Ascending aorta (tissue), 2 donors: ENCODE measurements around the gene TBL1XR1. TPM values are rescaled to one million over a fixed set of nuclear protein-coding genes. Genes with fewer than 3 reads are reported as not detected.
A peak's percentile ranks its signal among the peaks of the same experiment; 100 is the strongest.

Source experiments
- DNase-seq, 2 donors: peaks; one replicate each; pipeline ENCODE4 v3.0.0-alpha.2; 2019; ENCODE audit warnings: low spot score in 2 of 2
- H3K27ac ChIP-seq, 2 donors: fragments of 200-600 bp; sonication (generic); one replicate each; pipeline ENCODE4 v1.5.1; 2016 to 2017; ENCODE audit warnings: mild to moderate bottlenecking in 1 of 2
- H3K27me3 ChIP-seq: fragments of 200-600 bp; sonication (generic); one replicate; pipeline ENCODE4 v1.5.1; 2017
- H3K36me3 ChIP-seq, 2 donors: fragments of 200-600 bp; sonication (generic); one replicate each; pipeline ENCODE4 v1.5.1; 2016
- H3K4me1 ChIP-seq, 2 donors: fragments of 200-600 bp; sonication (generic); one replicate each; pipeline ENCODE4 v1.5.1; 2016 to 2017; ENCODE audit warnings: mild to moderate bottlenecking in 1 of 2
- H3K4me3 ChIP-seq, 2 donors: fragments of 200-600 bp; sonication (generic); one replicate each; pipeline ENCODE4 v1.5.1; 2016 to 2017; ENCODE audit warnings: mild to moderate bottlenecking in 1 of 2
- H3K9me3 ChIP-seq, 2 donors: fragments of 200-600 bp; sonication (generic); one replicate each; pipeline ENCODE4 v1.5.1; 2016
- intact Hi-C: fragments of 100-400 bp; cut with DNase I; formaldehyde crosslinking; loops from one replicate; pipeline ENCODE4 v1.15.1; 2023
- total RNA-seq: library from RNA; depleted of rRNA; stranded (reverse); fragments of >200 nt; gene quantifications from one replicate; pipeline ENCODE4 v1.1.0, GENCODE V29; 2016
- TF ChIP-seq, protein P1 (sequence below), 3 experiments: fragments of 200-600 bp in 2 of 3; fragments of 450-650 bp in 1 of 3; sonication (generic) in 2 of 3; IDR thresholded peaks; one replicate each; pipeline ENCODE4 v1.5.1; 2016 to 2019; ENCODE audit warnings: antibody characterized with exemption in 3 of 3, mild to moderate bottlenecking in 1 of 3, moderate library complexity in 1 of 3

Gene TBL1XR1
- total RNA-seq, 1 donor from 2014 or later: 52.0 TPM

DNA sequence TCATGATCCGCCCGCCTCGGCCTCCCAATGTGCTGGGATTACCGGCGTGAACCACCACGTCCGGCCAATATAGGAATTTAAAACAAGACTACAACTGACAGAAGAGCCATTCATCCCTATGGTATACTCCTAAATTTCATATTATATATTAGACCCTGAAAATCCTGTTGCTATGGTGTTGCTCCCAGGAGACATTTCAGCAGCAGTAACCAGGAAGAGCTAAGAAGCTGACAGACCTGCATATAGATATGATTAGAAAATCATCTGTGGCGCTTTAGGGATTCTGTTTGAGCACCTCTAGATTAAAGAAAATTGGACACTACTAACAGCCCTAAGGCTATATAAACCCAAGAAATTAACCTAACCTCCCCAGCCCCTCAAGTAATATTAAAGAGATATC lies 38.8 kb downstream of the TBL1XR1 start:
- no peaks in the 10 kb centered on the region for H3K36me3 ChIP-seq
- no peaks in the 10 kb centered on the region for H3K27me3 ChIP-seq
- H3K27ac ChIP-seq: no peak overlapping the region
- peaks cover 0 to 4% of the 10 kb centered on the region in 2 donors for H3K4me1 ChIP-seq
- intact Hi-C loops: no loop called here
- no peak for DNase-seq
- no peaks in the 10 kb centered on the region for H3K9me3 ChIP-seq
- TF ChIP-seq, protein P1, sequence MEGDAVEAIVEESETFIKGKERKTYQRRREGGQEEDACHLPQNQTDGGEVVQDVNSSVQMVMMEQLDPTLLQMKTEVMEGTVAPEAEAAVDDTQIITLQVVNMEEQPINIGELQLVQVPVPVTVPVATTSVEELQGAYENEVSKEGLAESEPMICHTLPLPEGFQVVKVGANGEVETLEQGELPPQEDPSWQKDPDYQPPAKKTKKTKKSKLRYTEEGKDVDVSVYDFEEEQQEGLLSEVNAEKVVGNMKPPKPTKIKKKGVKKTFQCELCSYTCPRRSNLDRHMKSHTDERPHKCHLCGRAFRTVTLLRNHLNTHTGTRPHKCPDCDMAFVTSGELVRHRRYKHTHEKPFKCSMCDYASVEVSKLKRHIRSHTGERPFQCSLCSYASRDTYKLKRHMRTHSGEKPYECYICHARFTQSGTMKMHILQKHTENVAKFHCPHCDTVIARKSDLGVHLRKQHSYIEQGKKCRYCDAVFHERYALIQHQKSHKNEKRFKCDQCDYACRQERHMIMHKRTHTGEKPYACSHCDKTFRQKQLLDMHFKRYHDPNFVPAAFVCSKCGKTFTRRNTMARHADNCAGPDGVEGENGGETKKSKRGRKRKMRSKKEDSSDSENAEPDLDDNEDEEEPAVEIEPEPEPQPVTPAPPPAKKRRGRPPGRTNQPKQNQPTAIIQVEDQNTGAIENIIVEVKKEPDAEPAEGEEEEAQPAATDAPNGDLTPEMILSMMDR (IDR thresholded peaks at IDR 0.05): no peak
- H3K4me3 ChIP-seq: no peak overlapping the region

GRCh38 chr3:177157492-177157891 lies 39.8 kb downstream of the TBL1XR1 start:
- Histone ChIP-seq H3K4me1 (peaks cover 0 to 4% of the 10 kb centered on the region in 2 donors), H3K27me3 (no peaks in the 10 kb centered on the region), H3K9me3 (no peaks in the 10 kb centered on the region), H3K36me3 (no peaks in the 10 kb centered on the region), H3K4me3 (no peak overlapping the region), H3K27ac (peak overlapping the region in 1 of 2 donors; percentile 14)
- intact Hi-C loops: no loop called here
- TF ChIP-seq, protein P1 (IDR thresholded peaks at IDR 0.05): no peak
- no peak for DNase-seq

DNA sequence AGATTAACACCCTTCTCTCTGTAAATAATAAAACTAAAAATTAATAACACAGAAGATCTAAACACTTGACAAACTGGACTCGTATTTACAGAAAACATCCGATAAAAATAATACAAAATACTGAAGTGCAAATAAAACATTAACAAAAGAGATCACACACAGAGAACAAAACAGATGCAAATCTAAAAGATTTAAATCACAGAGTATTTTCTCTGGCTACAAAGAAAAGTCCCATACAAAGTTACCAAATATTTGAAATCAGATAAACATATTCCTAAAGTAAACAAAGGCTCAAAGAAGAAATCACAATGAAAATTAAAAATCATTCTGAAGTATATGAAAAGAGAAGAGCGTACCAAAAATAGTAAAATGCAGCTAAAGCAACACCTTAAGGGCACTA lies 42.5 kb downstream of the TBL1XR1 start:
- TF ChIP-seq, protein P1 (IDR thresholded peaks at IDR 0.05): no peak
- no peaks in the 10 kb centered on the region for H3K36me3 ChIP-seq
- H3K27ac ChIP-seq: no peak overlapping the region
- H3K4me1 ChIP-seq: peaks cover 0 to 19% of the 10 kb centered on the region in 2 donors
- no peak for DNase-seq
- no peaks in the 10 kb centered on the region for H3K27me3 ChIP-seq
- H3K4me3 ChIP-seq: no peak overlapping the region
- intact Hi-C loops: no loop called here
- no peaks in the 10 kb centered on the region for H3K9me3 ChIP-seq

DNA sequence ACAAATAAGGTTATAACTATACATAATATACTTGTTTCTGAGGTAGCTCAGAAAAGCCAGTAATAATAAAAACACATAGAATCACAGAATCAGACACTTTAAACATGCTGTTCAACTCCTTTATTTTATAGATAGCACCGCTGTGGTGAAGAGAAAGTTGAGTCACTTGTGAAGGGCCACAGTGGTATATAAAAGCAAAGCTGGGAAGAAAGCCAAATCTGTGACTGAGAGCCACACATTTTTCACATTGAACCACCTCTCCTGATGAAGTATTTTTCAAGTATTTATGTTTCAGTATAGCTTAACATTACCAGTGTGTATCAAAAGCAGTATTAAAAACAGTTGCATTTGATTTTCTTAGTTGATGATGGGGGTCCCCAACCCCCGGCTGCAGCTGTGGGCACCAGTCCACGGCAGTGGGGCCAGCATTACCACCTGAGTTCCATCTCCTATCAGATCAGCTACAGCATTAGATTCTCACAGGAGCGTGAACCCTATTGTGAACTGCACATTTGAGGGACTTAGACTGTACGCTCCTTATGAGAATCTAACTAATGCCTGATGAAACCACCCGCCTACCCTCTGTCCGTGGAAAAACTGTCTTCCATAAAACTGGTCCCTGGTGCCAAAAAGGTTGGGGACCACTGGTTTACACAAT lies 46.2 kb downstream of the TBL1XR1 start:
- H3K4me3 ChIP-seq: no peak overlapping the region

GRCh38 chr3:177150218-177150916 lies 46.9 kb downstream of the TBL1XR1 start:
- TF ChIP-seq, protein P1 (IDR thresholded peaks at IDR 0.05): no peak
- peaks cover 8 to 28% of the 10 kb centered on the region in 2 donors for H3K4me1 ChIP-seq
- no peaks in the 10 kb centered on the region for H3K9me3 ChIP-seq
- no peaks in the 10 kb centered on the region for H3K36me3 ChIP-seq
- no peaks in the 10 kb centered on the region for H3K27me3 ChIP-seq
- peak overlapping the region; percentile 9 to 18 for H3K27ac ChIP-seq
- no peak overlapping the region for H3K4me3 ChIP-seq
- DNase-seq: no peak
- intact Hi-C loops: no loop called here

More for the DNA sequence above, 46.2 kb downstream of the TBL1XR1 start:
- TF ChIP-seq, protein P1 (IDR thresholded peaks at IDR 0.05): no peak
- Histone ChIP-seq H3K36me3 (no peaks in the 10 kb centered on the region), H3K27ac (no peak overlapping the region), H3K9me3 (no peaks in the 10 kb centered on the region), H3K4me1 (peaks cover 4 to 28% of the 10 kb centered on the region in 2 donors), H3K27me3 (no peaks in the 10 kb centered on the region)
- DNase-seq: no peak
- intact Hi-C loops: no loop called here
